Left lung (tissue), 10 donors: ENCODE measurements around the gene UNC13D. TPM values are rescaled to one million over a fixed set of nuclear protein-coding genes. Genes with fewer than 3 reads are reported as not detected.
A peak's percentile ranks its signal among the peaks of the same experiment; 100 is the strongest.
"Not testable (repeated sequence)": the region's sequence is repeated elsewhere in the genome, so short reads cannot be mapped to it uniquely, and the experiment has no call there.

Experiments used
- ATAC-seq: fragments of 200-7000 bp; cut with Tn5 transposase; one replicate; pipeline ENCODE4 v1.9.1; 2020; ENCODE audit warnings: moderate library complexity
- DNase-seq, 4 donors: peaks; one replicate each; pipeline ENCODE4 v3.0.0-alpha.2; 2013 to 2020
- H3K27ac ChIP-seq, 2 donors: fragments of 200-600 bp; sonication (generic) in 1 of 2; one replicate each; pipeline versions ENCODE4 v1.5.0 to v1.8.0; 2020 to 2021
- H3K27me3 ChIP-seq, 2 donors: fragments of 200-600 bp; sonication (generic) in 1 of 2; one replicate each; pipeline versions ENCODE4 v1.5.0 to v1.8.0; 2020 to 2021
- H3K36me3 ChIP-seq, 2 donors: fragments of 200-600 bp; sonication (generic) in 1 of 2; one replicate each; pipeline versions ENCODE4 v1.5.0 to v1.8.0; 2020 to 2021
- H3K4me1 ChIP-seq, 2 donors: fragments of 200-600 bp; one replicate each; pipeline ENCODE4 v1.8.0; 2021
- H3K4me3 ChIP-seq, 2 donors: fragments of 200-600 bp; sonication (generic) in 1 of 2; one replicate each; pipeline versions ENCODE4 v1.5.0 to v1.8.0; 2020 to 2021; ENCODE audit warnings: mild to moderate bottlenecking in 1 of 2
- H3K9me3 ChIP-seq, 2 donors: fragments of 200-600 bp; sonication (generic) in 1 of 2; one replicate each; pipeline versions ENCODE4 v1.5.0 to v1.8.0; 2020 to 2021
- intact Hi-C, 2 donors: fragments of 100-400 bp; cut with DNase I; formaldehyde crosslinking; loops; one replicate each; pipeline versions ENCODE4 v1.11.2 to v1.14.2; 2022
- polyA plus RNA-seq, 6 donors: library from polyadenylated mRNA; unstranded; fragments of 120-200 nt; gene quantifications; one replicate each; pipeline ENCODE4 v1.2.1, GENCODE V29; 2013; ENCODE audit not compliant: insufficient read length in 6 of 6
- total RNA-seq, 2 donors: library from RNA; stranded (reverse); fragmentation: NEBNext Ultra II Directional; extraction: Animal tissue kit (Norgen Biotek cat#: 25700); gene quantifications; one replicate each; pipeline ENCODE4 v1.2.1, GENCODE V29; 2021
- TF ChIP-seq, protein P1 (sequence below), 2 donors: fragments of 200-600 bp; sonication (generic) in 1 of 2; IDR thresholded peaks; one replicate each; pipeline versions ENCODE4 v1.5.0 to v1.8.0; 2021; ENCODE audit warnings: antibody characterized with exemption in 2 of 2
- donor health status: DM: no; HTN: yes; CAD: no.
- donor health status: DM: no; HTN: no; CAD: no.

Gene UNC13D
- total and polyA plus RNA-seq, 8 donors = 24.9 to 91.4 (median 40.1) TPM

DNA sequence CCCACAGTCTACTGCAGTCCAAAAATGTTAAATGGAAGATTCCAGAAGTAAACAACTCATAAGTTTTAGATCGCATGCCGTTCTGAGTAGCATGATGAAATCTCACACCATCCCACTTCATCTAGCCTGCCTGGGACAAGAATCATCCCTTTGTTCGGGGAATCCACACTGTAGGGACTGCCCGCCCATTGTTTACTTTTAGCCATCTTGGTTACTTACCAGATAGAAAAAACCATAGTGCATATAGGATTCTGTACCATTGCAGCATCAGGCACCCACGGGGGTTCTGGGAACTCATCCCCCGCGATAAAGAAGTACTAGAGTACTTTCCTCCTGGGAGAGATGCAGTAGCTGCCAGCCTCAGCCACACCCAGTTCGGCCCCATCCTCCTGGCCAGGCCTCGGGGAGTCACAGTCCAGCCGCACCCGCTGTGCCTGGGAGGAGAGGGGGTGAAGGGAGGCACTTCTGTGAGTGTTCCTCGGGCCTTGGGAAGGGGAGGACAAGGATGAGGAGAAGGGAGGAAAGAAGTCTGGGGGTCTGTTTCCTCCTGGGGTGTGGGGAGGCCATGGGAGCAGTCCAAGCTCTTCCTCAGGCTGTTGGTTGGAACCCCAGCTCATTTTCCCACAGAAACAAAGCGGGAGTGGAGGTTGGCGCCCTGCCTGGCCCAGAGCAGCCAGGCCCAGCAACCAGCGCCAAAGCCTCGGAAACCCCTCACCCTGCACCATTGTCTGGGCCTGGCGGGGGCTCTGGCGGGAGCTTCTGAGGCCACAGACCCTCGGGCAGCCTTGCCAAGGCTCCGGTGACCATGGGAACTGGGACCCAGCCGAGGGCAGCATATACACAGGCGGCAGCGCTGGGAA lies 25.3 kb upstream of the UNC13D start:
- TF ChIP-seq, protein P1, sequence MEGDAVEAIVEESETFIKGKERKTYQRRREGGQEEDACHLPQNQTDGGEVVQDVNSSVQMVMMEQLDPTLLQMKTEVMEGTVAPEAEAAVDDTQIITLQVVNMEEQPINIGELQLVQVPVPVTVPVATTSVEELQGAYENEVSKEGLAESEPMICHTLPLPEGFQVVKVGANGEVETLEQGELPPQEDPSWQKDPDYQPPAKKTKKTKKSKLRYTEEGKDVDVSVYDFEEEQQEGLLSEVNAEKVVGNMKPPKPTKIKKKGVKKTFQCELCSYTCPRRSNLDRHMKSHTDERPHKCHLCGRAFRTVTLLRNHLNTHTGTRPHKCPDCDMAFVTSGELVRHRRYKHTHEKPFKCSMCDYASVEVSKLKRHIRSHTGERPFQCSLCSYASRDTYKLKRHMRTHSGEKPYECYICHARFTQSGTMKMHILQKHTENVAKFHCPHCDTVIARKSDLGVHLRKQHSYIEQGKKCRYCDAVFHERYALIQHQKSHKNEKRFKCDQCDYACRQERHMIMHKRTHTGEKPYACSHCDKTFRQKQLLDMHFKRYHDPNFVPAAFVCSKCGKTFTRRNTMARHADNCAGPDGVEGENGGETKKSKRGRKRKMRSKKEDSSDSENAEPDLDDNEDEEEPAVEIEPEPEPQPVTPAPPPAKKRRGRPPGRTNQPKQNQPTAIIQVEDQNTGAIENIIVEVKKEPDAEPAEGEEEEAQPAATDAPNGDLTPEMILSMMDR (IDR thresholded peaks at IDR 0.05) = no peak
- intact Hi-C loops = no loop called here
- H3K27me3 ChIP-seq = no peaks in the 10 kb centered on the region
- peak; percentile 9 for ATAC-seq
- H3K9me3 ChIP-seq = no peaks in the 10 kb centered on the region
- H3K27ac ChIP-seq = peak overlapping the region; percentile 67 to 85
- H3K36me3 ChIP-seq = peaks cover 0 to 8% of the 10 kb centered on the region in 2 donors
- peaks cover 26 to 34% of the 10 kb centered on the region in 2 donors for H3K4me1 ChIP-seq
- peak in 2 of 4 donors; percentile 86 to 90 for DNase-seq
- no peak overlapping the region for H3K4me3 ChIP-seq

DNA sequence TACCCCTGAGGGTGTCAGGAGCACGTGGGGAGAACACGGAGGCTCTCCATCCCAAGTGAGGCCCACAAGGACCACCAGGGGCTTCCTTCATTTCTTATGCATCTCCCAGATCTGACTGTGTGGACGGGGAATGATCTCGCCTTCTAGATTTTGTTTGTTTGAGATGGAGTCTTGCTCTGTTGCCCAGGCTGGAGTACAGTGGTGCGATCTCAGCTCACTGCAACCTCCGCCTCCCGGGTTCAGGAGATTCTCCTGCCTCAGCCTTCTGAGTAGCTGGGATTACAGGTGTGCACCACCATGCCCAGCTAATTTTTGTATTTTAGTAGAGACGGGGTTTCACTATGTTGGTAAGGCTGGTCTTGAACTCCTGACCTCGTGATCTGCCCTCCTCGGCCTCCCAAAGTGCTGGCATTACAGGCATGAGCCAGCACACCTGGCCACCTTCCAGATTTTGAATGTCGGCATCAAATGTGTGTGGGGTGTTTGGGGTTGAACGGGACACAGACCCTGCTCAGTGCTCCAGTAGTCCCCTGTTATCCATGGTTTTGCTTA lies 24.6 kb upstream of the UNC13D start:
- H3K4me1 ChIP-seq = peaks cover 32 to 35% of the 10 kb centered on the region in 2 donors
- ATAC-seq, intact Hi-C loops: not testable (repeated sequence)

DNA sequence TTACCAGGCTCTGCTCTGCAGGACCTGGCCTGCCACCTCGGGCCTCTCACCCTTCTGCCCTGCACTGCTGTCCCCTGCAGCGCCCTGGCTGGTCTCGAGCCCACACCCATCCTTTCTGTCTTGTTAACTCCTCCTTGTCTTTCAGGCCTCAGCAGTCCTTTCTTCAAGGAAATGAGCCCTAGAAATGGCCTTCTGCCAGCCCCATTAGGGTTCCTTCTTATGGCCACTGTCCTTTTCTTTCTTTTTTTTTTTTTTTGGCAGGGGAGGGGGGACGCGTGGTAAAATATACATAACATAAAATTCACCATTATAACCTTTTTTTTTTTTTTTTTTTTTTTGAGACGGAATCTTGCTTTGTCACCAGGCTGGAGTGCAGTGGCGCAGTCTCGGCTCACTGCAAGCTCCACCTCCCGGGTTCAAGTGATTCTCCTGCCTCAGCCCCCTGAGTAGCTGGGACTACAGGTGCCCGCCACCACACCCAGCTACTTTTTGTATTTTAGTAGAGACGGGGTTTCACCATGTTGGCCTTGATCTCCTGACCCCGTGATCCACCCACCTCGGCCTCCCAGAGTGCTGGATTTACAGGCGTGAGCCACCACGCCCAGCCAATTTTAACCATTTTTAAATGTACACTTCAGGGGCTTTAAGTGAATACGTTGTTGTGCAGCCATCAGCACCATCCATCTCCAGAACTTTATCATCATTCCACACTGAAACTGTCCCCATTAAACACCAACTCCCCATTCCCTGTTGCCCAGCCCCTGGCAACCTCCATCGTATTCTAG lies 21.4 kb upstream of the UNC13D start:
- H3K36me3 ChIP-seq, ATAC-seq, H3K9me3 ChIP-seq, H3K27me3 ChIP-seq, H3K27ac ChIP-seq, H3K4me3 ChIP-seq, intact Hi-C loops, DNase-seq: not testable (repeated sequence)
- peaks cover 22 to 24% of the 10 kb centered on the region in 2 donors for H3K4me1 ChIP-seq

More for the DNA sequence above, 24.6 kb upstream of the UNC13D start:
- DNase-seq, H3K9me3 ChIP-seq, H3K36me3 ChIP-seq, H3K4me3 ChIP-seq, H3K27me3 ChIP-seq: not testable (repeated sequence)
- H3K27ac ChIP-seq = peak overlapping the region; percentile 67 to 85

DNA sequence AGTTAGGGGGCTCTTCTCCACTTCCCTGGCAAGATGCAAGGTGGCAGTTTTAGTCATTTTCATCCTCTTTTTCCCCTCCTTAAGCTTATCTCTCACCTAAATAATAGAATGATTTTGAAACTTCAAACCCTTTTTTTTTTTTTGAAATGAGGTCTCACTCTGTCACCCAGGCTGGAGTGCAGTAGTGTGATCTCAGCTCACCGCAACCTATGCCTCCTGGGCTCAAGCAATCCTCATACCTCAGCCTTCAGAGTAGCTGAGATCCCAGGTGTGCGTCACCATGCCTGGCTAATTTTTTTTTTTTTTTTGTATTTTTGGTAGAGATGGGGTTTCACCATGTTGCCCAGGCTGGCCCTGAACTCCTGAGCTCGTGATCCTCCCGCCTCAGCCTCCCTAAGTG lies 20.7 kb upstream of the UNC13D start:
- H3K9me3 ChIP-seq, H3K27me3 ChIP-seq, intact Hi-C loops, DNase-seq, H3K4me3 ChIP-seq, H3K36me3 ChIP-seq: not testable (repeated sequence)
- H3K4me1 ChIP-seq = peaks cover 21 to 25% of the 10 kb centered on the region in 2 donors
- H3K27ac ChIP-seq = peak overlapping the region; percentile 50 to 75
- peak; percentile 3 for ATAC-seq

DNA sequence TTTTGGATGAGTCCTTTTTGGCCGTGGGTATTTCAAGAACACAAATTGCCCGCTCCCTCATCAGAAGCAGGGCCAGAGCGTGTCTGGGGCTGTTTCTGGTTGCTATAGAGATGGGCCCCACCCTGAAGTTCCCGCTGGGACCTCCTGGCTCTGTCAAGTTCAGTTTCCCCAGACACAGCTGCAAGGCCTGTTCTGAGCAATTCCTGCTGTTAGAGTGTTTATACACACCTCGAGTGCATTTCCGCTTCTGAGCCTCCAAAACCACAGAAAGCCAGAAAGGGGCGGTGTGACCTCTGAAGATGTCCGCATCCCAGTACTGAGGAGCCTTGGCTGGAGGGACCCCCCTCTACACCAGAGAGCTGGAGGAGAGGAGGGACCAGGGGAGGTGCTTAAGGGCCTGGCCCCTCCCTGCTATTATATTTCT lies 20.3 kb upstream of the UNC13D start:
- Histone ChIP-seq H3K27me3 (no peaks in the 10 kb centered on the region), H3K36me3 (no peaks in the 10 kb centered on the region), H3K27ac (peak overlapping the region; percentile 50 to 75), H3K4me3 (no peak overlapping the region), H3K9me3 (no peaks in the 10 kb centered on the region), H3K4me1 (peaks cover 17 to 29% of the 10 kb centered on the region in 2 donors)
- ATAC-seq (peak; percentile 87), DNase-seq (peak in 3 of 4 donors; percentile 69 to 98 (median 96))
- intact Hi-C loops = no loop called here
- TF ChIP-seq, protein P1 (IDR thresholded peaks at IDR 0.05) = no peak

DNA sequence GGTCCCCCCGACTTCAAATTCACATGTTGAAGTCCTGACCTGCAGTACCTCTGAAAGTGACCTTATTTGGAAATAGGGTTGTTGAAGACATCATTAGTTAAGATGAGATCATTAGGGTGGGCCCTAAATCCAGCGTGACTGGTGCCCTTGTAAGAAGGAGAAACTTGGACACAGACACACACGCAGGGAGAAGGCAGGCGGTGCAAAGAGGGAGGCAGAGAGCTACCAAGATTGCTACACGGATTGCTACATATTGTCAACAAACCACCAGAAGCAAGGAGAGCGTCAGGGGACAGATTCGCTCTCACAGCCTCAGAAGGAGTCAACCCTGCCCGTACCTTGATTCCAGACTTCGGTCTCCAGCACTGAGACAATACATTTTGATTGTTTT lies 17.7 kb upstream of the UNC13D start:
- H3K9me3 ChIP-seq = no peaks in the 10 kb centered on the region
- DNase-seq (no peak), ATAC-seq (no peak)
- intact Hi-C loops = no loop called here
- peak overlapping the region in 1 of 2 donors; percentile 31 for H3K27ac ChIP-seq
- TF ChIP-seq, protein P1 (IDR thresholded peaks at IDR 0.05) = no peak
- no peak overlapping the region for H3K4me3 ChIP-seq
- H3K36me3 ChIP-seq = no peaks in the 10 kb centered on the region
- H3K4me1 ChIP-seq = peaks cover 15 to 53% of the 10 kb centered on the region in 2 donors
- H3K27me3 ChIP-seq = no peaks in the 10 kb centered on the region

DNA sequence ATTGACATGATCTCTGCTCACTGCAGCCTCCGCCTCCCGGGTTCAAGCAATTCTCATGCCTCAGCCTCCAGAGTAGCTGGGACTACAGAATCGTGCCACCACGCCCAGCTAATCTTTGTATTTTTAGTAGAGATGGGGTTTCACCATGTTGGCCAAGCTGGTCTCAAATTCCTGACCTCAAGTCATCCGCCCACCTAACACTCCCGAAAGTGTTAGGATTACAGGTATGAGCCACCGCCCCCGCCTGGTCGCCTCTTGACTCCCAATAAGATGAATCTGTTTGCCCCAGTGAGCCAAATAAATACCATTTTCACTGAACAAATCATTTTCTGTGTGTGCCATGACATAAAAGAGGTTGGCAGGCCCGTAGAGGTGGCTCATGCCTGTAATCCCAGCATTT lies 15.2 kb upstream of the UNC13D start:
- H3K4me1 ChIP-seq = peaks cover 8 to 54% of the 10 kb centered on the region in 2 donors
- H3K9me3 ChIP-seq, intact Hi-C loops, H3K36me3 ChIP-seq, H3K27me3 ChIP-seq, ATAC-seq, H3K4me3 ChIP-seq, DNase-seq: not testable (repeated sequence)
- H3K27ac ChIP-seq = peak overlapping the region; percentile 86 to 93
